ENCODE results near the gene TOM1.

DNA sequence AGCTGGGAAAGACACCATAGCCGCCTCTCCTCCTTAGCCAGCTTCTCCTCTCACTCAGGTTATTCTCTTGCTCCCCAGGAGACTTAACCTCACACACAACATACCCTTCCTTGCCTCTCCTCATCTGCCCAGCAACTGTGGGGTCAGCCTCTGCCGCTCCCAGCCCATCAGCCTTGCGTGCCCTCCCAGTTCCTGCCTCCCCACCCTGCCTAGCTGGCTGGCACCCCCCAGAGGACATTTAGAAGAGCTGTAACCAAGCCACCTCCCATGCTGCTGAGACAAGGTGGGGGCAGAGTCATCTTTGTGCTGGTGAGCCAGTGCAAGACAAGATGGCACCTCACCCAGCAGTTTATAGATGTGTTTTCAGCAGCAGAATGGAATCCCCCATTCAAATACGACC is 38.2 kb downstream of the TOM1 start:
- TF ChIP-seq CTCF (IDR thresholded peaks at IDR 0.05; ENCODE audit: low read depth, low read length, missing input control) = no peak
- no peak for TF ChIP-seq REST (IDR thresholded peaks at IDR 0.05)
- TF ChIP-seq JUND (IDR thresholded peaks at IDR 0.05) = no peak
- TF ChIP-seq NR2F2 (IDR thresholded peaks at IDR 0.05) = no peak

Measured in liver (tissue), 3 donors.